Right hindlimb (tissue), 1 donor: ENCODE results near the gene SPTLC2.
"Not testable (repeated sequence)": the region's sequence is repeated elsewhere in the genome, so short reads cannot be mapped to it uniquely, and the experiment has no call there.

Source experiments
- DNase-seq: peaks from one replicate; pipeline ENCODE4 v3.0.0-alpha.2; 2018

The SPTLC2 gene

GRCh38 chr14:77616454-77617229 lies at the start of gene SPTLC2:
TSS of gene SPTLC2 (minus strand) at chr14:77616637. CDS start at chr14:77616579, 58 bp downstream.
- DNase-seq, result peak; percentile 99

- DNase-seq, result no peak
Measured at GRCh38 chr14:77663293-77663692, 46.9 kb upstream of the SPTLC2 start.

GRCh38 chr14:77661562-77661961 lies 45.1 kb upstream of the SPTLC2 start:
- not testable (repeated sequence) for DNase-seq

GRCh38 chr14:77660754-77661153 lies 44.3 kb upstream of the SPTLC2 start:
- no peak for DNase-seq

GRCh38 chr14:77659831-77660230 lies 43.4 kb upstream of the SPTLC2 start:
- DNase-seq, result no peak

GRCh38 chr14:77657280-77657679 lies 40.8 kb upstream of the SPTLC2 start:
- DNase-seq, result no peak

GRCh38 chr14:77654001-77654441 lies 37.6 kb upstream of the SPTLC2 start:
- DNase-seq, result no peak

- DNase-seq, result no peak
Measured at GRCh38 chr14:77649326-77649725, 32.9 kb upstream of the SPTLC2 start.

- DNase-seq, result no peak
Measured at GRCh38 chr14:77648520-77649200, 32.2 kb upstream of the SPTLC2 start.

GRCh38 chr14:77647853-77648252 lies 31.4 kb upstream of the SPTLC2 start:
- no peak for DNase-seq

GRCh38 chr14:77646907-77647306 lies 30.5 kb upstream of the SPTLC2 start:
- DNase-seq, result no peak

GRCh38 chr14:77645520-77646230 lies 29.2 kb upstream of the SPTLC2 start:
- DNase-seq, result no peak

GRCh38 chr14:77642407-77642806 lies 26.0 kb upstream of the SPTLC2 start:
- DNase-seq, result no peak

GRCh38 chr14:77641534-77642341 lies 25.3 kb upstream of the SPTLC2 start:
- DNase-seq, result peak; percentile 78

- no peak for DNase-seq
Measured at GRCh38 chr14:77640756-77641533, 24.5 kb upstream of the SPTLC2 start.

GRCh38 chr14:77638771-77639171 lies 22.3 kb upstream of the SPTLC2 start:
- no peak for DNase-seq

- DNase-seq, result not testable (repeated sequence)
Measured at GRCh38 chr14:77635869-77636268, 19.4 kb upstream of the SPTLC2 start.

GRCh38 chr14:77635466-77635865 lies 19.0 kb upstream of the SPTLC2 start:
- DNase-seq, result not testable (repeated sequence)

- DNase-seq, result no peak
Measured at GRCh38 chr14:77630111-77630510, 13.7 kb upstream of the SPTLC2 start.

GRCh38 chr14:77625360-77625759 lies 8.9 kb upstream of the SPTLC2 start:
- no peak for DNase-seq

- DNase-seq, result no peak
Measured at GRCh38 chr14:77623201-77623600, 6.8 kb upstream of the SPTLC2 start.
